Activated T-cell treated with anti-CD3 and anti-CD28 coated beads, Interleukin-2, amount 50 U/mL, for 1 hour (primary cell): ENCODE measurements around the gene SEC22C.
"Not testable (repeated sequence)": the region's sequence is repeated elsewhere in the genome, so short reads cannot be mapped to it uniquely, and the experiment has no call there.

ENCODE experiments used
- DNase-seq: peaks from one replicate; pipeline ENCODE4 v3.0.0-alpha.2; 2020

The SEC22C gene

GRCh38 chr3:42579346-42579745, 2.4 kb downstream of the SEC22C start:
- DNase-seq, result not testable (repeated sequence)

GRCh38 chr3:42578054-42578453, 3.7 kb downstream of the SEC22C start:
- no peak for DNase-seq

DNA sequence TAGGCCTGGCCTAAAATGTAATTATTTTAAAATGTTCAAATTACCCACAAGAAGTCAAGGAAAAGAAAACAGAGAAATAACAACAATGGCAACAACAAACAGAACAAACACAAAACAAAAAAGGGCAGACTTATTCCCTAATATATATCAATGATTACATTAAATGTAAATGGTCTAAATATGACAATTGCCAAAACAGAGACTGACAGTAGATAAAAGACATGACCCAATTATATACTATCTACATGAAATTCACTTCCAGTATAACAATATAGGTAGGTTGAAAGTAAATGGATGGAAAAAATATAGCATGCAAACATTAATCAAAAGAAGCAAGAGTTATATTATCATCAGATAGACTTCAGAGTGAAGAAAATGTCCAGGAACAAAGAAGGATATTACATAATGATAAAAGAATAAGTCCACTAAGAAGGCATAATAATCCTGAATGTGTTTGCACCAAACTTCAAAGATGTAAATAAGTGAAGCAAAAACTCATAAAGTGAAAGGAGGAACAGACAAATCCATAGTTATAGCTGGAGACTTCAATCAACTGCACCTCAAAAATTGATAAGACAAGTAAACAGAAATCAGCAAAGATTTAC, 6.5 kb downstream of the SEC22C start:
- no peak for DNase-seq

DNA sequence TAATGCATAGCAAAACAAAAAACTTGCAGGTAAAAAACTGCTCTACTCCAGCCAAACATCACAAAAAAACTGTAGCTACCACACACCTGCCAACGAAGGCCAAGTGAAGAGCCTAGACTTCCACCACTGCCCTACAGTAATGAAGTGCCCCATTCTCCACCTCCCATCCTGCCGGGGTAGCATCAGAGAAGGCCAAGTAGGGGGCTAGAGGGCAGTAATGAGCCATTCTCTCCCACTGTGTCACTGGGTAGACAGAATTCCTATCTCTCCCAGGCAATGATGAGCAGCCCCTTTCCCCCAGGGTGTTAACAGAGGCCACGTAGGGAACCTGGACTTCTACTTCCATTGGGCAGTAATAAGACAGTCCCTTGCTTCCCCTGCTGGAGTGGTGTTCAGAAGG, 9.5 kb downstream of the SEC22C start:
- DNase-seq, result no peak

DNA sequence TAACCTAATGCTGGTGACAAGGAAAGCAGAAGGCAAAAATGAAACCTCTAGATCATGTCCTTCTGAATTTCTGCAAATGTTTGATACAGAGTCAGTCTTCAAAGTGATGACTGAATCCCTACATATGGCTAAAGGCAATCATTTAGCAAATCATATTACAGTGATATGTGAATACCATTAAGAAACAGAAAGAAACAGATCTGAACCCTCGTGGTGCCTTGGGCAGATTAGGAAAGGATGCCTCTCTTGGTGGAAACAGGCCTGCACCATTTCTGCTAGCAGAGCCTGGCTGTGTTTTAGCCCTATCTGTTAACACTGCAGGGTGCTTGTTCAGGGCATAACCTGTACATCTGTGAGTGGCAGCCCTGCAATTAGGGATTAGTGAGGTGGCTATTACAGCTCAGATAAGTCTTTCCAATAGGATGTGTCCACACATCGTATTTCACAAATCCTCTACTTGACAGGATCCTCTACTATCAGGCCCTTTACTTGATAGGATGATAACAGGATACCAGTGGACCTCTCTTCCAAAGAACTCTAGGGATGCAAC, 12.1 kb downstream of the SEC22C start:
- DNase-seq, result no peak

DNA sequence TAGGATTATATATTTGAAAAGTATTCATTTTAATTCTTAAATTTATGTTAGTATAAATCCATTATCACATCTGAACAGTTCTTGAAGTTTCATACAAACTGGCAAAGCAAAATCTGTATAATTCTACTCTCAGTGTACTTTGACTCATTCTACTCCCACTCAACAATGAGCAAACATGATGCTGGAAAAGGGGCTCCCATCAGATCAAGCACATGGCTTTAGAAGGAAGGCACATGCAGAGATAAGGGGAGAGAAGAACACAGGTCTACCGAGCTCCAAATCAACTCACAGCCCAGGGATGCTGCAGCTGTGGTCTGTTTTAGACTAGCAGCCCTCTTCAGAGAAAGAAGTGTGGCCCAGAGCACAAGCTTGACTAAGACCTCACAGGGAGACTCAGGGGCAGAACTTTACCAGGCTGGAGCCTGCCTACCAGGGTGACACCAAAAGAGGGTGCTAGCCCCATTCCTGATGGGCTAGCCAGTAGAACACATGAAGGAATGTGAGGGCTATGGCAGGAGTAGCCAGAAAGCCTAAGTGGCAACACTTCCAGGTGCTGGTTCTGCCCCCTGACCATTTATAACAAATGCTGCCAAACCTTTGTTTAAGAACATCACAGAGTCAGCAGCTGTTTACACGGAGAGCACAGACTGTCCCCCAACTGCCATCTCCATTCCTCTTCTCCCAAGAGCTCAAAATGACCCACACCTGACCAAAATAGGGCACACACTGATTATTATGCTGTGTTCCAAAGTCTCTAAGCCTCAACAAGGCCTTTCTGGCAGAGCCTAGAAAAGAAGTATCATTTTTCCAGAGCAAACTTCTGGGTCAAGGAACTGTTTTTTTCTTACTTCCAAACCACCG, 19.5 kb downstream of the SEC22C start:
- DNase-seq, result no peak

GRCh38 chr3:42557854-42558253, 23.9 kb downstream of the SEC22C start:
- DNase-seq, result no peak

- DNase-seq, result not testable (repeated sequence)
Observed at GRCh38 chr3:42556817-42557216, 24.9 kb downstream of the SEC22C start.

DNA sequence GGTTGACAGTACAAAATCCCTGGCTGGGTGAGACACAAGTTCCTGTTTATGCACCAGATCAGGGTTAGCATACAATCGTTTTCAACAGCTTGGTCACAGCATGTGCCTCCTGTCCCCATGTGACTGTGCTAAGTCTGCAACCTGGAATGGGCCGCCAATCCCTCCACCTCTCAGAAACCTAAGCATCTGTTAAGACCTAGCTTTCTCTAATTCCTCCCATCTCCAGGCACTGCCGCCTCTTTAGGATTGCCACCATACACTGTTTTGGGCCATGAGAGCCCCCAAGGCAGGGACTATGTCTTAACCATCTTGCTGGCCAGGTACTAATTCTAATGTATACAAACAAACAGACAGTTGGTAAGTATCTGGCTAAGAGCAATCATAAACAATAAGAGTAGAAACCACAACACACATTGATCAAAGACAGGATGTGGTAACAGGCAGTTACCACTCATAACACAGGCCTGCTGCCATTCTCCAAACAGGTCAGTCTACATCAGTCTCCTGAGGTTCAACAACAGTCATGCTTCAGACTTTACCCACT, 25.6 kb downstream of the SEC22C start:
- DNase-seq, result peak; percentile 45

DNA sequence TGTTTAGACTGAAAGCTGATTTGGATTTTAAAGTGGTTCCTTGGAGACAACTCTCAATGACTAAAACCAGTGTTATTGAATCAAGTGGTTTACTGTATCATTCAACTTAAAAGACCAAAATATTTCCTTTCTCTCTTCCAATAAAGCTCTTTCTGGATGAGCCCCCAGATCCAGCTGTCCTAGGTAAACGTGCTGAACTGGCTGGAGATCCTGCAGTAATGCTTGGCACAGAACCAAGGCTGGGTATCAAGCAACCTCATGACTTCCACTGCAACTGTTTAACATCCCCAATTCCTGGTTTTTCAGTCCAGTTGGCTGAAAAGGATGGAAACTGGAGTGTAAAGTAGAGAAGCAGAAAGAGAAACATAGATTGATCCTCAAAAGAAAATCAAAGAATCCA, 28.9 kb downstream of the SEC22C start:
- DNase-seq, result no peak

GRCh38 chr3:42550250-42550649, 31.5 kb downstream of the SEC22C start:
- no peak for DNase-seq

GRCh38 chr3:42549131-42549530, 32.6 kb downstream of the SEC22C start:
- DNase-seq, result no peak

DNA sequence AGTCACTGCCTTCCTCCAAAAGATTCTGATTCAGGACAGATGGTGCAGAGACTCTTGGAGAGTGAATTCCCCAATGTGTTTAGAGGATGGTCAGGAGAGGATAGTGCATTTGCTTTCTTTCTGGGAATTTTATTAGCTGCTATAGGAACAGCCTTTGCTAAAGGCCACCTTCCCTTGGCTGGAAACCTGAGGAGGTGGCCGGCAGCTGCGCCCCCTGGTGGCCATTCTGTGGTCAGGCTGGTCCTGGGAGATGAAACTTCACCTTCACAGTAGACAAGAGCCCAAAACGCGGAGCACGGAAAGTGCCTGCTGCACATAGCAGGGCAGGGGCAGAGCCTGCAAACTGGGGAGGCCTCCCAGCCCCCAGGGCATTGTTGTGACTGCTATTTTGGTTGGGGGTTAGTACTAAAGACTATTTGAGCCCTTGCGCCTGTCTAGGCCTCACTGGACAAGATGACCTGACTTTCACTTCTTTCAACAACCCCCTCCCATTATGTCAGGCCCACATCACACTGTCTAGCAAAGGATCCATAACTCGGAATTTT, 34.3 kb downstream of the SEC22C start:
- DNase-seq, result peak; percentile 72

DNA sequence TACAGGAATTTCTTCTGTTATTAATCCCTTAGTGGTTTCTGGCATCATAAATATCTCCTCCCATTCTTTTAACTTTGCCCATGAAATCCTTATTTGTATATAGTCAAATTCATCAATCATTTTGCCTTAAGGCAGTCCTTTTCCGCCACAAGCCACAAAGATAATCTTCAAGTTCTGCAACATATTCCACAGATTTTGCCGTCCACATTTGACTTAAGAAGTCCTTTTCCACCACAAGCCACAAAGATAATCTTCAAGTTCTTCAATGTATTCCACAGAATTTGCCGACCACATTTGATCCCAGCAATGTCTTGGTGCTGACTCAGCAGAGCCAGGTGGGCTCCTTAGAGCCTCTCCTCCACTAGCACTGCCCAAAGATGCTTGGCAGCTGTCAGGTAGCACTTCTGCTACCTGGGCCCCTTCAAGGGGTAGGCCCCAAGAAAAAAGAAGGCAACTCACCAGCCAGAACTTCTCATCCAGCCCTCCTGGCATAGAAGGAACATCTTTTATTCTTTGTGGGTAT, 35.0 kb downstream of the SEC22C start:
- DNase-seq, result no peak

- no peak for DNase-seq
Observed at GRCh38 chr3:42545284-42545900, 36.4 kb downstream of the SEC22C start.

DNA sequence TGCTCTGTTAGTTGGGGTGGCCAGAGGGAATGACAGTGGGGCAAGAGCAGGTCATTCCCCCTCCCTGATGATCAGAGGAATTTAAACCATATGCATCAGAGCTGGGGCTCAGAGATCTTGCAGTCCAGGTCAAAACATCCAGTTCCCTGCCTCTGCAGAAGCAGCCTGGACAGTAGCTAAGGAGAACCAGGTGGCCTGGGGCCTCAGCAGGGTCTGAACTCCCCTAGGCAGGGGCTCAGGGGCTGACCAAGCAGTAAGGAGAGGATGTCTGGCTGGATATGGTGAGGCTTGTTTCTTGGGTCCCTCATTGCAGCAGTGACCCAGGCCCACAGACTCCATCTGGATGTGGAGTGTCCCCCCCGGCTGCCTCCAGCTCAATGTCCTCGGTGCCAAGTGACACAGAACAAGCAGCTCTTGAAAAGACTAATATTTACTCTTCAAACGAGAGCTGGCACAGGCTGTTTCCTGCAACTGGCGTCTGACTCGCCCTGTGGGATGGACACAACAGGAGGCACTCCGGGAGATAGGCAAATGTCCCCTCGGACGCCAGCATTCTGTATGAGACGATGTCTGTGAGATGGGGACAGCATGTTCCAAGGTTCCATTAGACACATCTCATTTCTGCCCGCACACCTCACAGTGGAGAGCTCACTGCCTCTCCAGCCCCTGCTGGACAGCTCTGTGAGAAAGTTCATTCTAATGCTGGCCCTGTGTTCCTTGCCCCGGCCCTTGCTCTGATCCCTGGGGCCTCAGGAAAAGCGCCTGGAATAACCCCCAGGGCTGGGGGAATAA, 37.1 kb downstream of the SEC22C start:
- DNase-seq, result no peak

DNA sequence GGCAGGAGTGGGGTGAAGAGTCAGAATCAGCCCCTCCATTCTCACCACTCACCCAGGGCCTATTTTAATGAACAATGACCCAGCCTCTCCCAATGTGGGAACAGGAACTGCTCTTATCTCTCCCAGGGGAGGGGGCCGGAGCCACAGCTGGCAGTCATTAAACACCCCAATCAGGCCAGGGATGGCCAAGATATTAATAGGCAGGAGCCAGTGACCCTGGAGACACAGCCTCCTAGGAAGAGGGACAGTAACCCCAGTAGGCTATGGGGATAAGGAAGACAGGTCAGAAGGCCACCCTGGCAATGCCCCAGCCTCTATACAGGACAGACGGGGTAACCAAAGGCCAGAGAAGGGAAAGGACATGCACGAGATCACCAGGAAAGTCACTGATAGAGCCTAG, 40.7 kb downstream of the SEC22C start:
- no peak for DNase-seq

DNA sequence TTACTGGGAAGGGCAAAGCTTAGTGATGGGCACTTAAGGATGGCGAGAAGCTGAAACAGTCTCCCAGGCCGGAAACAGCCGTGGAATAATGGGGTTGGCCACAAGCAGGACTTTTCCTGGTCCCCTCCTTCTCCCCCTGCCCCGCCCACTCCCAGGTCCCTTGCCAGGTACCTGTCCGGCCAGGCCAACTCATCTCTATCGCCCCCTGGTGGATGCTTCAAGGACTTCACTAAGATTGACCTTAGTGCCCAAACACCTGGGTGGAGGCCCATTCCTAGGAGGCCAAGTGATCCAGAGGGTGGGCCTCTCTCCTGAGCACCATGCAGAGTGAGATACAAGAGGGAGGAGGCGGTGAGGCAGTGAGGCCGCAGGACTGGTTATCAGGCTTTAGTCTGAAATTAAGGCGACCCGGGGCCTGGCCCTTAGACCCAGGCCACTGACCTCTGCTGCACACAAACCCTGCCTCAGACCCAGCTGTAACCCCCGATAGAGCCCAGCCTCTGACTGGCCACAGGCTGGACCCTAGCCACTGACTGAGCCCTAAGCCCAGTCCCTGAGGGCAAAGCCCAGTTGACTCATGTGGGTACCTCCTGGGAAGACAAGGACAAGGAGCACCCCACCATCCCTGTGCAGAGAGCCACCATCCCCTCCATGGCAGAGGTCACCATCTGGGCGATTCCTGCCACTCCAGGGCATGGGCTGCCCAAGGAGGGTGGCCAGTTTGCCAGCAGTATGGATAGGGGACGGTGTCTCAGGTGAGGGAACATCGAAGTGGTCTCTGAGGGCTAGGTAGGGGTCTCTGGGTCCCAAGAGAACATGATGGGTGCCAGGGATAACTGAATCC, 41.7 kb downstream of the SEC22C start:
- peak; percentile 64 for DNase-seq

- DNase-seq, result no peak
Observed at GRCh38 chr3:42537350-42537749, 44.4 kb downstream of the SEC22C start.

DNA sequence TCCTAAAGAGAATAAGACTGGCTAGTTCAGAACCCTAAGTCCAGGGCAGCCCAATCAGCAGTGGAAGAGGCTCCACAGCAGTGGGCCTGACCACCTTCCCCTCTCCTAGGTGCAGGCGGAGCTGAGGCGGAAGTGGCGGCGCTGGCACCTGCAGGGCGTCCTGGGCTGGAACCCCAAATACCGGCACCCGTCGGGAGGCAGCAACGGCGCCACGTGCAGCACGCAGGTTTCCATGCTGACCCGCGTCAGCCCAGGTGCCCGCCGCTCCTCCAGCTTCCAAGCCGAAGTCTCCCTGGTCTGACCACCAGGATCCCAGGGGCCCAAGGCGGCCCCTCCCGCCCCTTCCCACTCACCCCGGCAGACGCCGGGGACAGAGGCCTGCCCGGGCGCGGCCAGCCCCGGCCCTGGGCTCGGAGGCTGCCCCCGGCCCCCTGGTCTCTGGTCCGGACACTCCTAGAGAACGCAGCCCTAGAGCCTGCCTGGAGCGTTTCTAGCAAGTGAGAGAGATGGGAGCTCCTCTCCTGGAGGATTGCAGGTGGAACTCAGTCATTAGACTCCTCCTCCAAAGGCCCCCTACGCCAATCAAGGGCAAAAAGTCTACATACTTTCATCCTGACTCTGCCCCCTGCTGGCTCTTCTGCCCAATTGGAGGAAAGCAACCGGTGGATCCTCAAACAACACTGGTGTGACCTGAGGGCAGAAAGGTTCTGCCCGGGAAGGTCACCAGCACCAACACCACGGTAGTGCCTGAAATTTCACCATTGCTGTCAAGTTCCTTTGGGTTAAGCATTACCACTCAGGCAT, 45.6 kb downstream of the SEC22C start:
- DNase-seq, result peak; percentile 36
